Gastroesophageal sphincter (tissue), 3 donors: ENCODE data around the gene KHDC4.

Source experiments
- CTCF ChIP-seq, 4 experiments: fragments of 200-600 bp in 2 of 4; fragments of 450-650 bp in 2 of 4; sonication (generic) in 1 of 4; IDR thresholded peaks; one replicate each; pipeline ENCODE4 v1.5.1; 2017 to 2019; ENCODE audit warnings: antibody characterized with exemption in 4 of 4, mild to moderate bottlenecking in 2 of 4, moderate library complexity in 2 of 4
- EP300 ChIP-seq: sonication (generic); formaldehyde crosslinking; IDR thresholded peaks from one replicate; pipeline ENCODE4 v1.6.1; 2017; ENCODE audit warnings: antibody characterized with exemption, mild to moderate bottlenecking
- POLR2A ChIP-seq, 2 donors: fragments of 450-650 bp; IDR thresholded peaks; one replicate each; pipeline ENCODE4 v1.6.1; 2017; ENCODE audit warnings: antibody characterized with exemption in 2 of 2, mild to moderate bottlenecking in 2 of 2, moderate library complexity in 1 of 2

- TF ChIP-seq CTCF (IDR thresholded peaks at IDR 0.05) (no peak), POLR2A (IDR thresholded peaks at IDR 0.05) (no peak), EP300 (no peak)
Observed at GRCh38 chr1:155940482-155940992, 6.3 kb upstream of the KHDC4 start.
